ENCODE data around the gene KYNU. TPM values are rescaled to one million over a fixed set of nuclear protein-coding genes. Genes with fewer than 3 reads are reported as not detected.
"Not testable (repeated sequence)": the region's sequence is repeated elsewhere in the genome, so short reads cannot be mapped to it uniquely, and the experiment has no call there.

The KYNU gene
- total RNA-seq, 5 donors from 2014 or later (not counting 1 experiment from before 2014, with no cell fraction given): 0.30 to 1.8 (median 0.77) TPM; not detected in 1

DNA sequence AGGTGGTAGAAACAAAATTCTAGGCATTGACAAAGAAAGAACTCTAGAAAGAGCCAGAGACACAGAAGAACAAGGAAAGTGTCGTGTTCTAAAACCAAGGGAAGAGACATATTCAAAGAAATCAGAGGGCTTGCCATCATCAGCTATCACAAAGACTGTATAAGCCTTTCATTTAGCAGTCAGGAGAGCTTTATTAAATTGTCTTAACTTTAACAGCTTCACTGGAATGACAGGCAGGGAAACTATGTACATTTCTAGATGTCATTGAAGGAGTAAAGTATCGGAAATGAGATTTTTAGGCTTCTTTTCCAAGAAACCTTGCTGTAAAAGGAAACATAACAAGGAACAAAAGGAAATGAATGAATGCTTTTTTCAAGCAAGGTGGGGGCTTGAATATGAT, 15.8 kb downstream of the KYNU start:
- 50% methylated on average over 1 of the region's 2 CpGs for WGBS (ENCODE audit: insufficient coverage)
- POLR2A ChIA-PET: no interaction called here
- Histone ChIP-seq H3K27ac (ENCODE audit: low read length) (no peak overlapping the region), H3K9me3 (no peaks in the 10 kb centered on the region), H3K36me3 (ENCODE audit: control insufficient read depth in 2 of 2, extremely low read depth in 1 of 2, insufficient read depth in 1 of 2, low read length in 1 of 2) (no peaks in the 10 kb centered on the region), H3K4me1 (ENCODE audit: control insufficient read depth in 1 of 2, extremely low read depth in 1 of 2, insufficient read depth in 2 of 2, low read length in 2 of 2) (no peaks in the 10 kb centered on the region), H3K27me3 (replicated peaks in 1 of 2; ENCODE audit: control insufficient read depth in 2 of 2, extremely low read depth in 1 of 2, insufficient read depth in 2 of 2, low read length in 1 of 2) (no peaks in the 10 kb centered on the region), H3K4me3 (ENCODE audit: control insufficient read depth in 1 of 2, extremely low read depth in 1 of 2, low read length in 1 of 2) (no peak overlapping the region)
- CTCF ChIA-PET: no interaction called here
- DNase-seq (no peak), ATAC-seq (replicated peaks in 1 of 4) (no peak)
- Mint-ChIP-seq H3K27me3 (no peaks in the 10 kb centered on the region), H3K4me3 (no peak overlapping the region), H3K36me3 (no peaks in the 10 kb centered on the region), H3K27ac (no peak overlapping the region), H3K4me1 (no peaks in the 10 kb centered on the region), H3K9me3 (peaks cover 0 to 6% (median 0%) of the 10 kb centered on the region in 3 donors)

DNA sequence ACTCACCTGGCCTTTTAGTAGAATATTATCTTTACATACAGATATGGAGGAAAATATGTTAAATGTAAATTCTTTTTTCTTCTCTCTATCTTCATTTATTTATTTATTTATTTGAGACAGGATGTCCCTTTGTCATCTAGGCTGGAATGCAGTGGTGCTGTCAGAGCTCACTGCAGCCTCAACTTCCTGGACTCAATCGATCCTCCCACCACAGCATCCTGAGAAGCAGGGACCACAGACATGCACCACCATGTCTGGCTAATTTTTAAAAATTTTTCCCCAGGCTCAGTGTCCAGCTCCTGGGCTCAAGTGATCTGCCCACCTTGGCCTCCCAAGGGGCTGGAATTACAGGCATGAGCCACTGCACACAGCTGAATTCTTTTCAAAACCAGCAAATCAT, 20.3 kb downstream of the KYNU start:
- Histone ChIP-seq H3K4me3 (ENCODE audit: control insufficient read depth in 1 of 2, extremely low read depth in 1 of 2, low read length in 1 of 2) (no peak overlapping the region), H3K27ac (ENCODE audit: low read length) (no peak overlapping the region), H3K4me1 (ENCODE audit: control insufficient read depth in 1 of 2, extremely low read depth in 1 of 2, insufficient read depth in 2 of 2, low read length in 2 of 2) (no peaks in the 10 kb centered on the region), H3K27me3 (replicated peaks in 1 of 2; ENCODE audit: control insufficient read depth in 2 of 2, extremely low read depth in 1 of 2, insufficient read depth in 2 of 2, low read length in 1 of 2) (peaks cover 0 to 4% of the 10 kb centered on the region in 2 experiments), H3K36me3 (ENCODE audit: control insufficient read depth in 2 of 2, extremely low read depth in 1 of 2, insufficient read depth in 1 of 2, low read length in 1 of 2) (no peaks in the 10 kb centered on the region), H3K9me3 (no peaks in the 10 kb centered on the region)
- H3K36me3 Mint-ChIP-seq: no peaks in the 10 kb centered on the region
- H3K27ac Mint-ChIP-seq: no peak overlapping the region
- CTCF ChIA-PET: interaction anchor here in 1 of 2 donors (0.7 kb wide), 1 partner anchor 17 kb away, joined by 3 read pairs; no protein-coding TSS in a partner anchor
- H3K9me3 Mint-ChIP-seq: no peaks in the 10 kb centered on the region
- peaks cover 5 to 8% of the 10 kb centered on the region in 2 donors for H3K27me3 Mint-ChIP-seq
- no peak overlapping the region for H3K4me3 Mint-ChIP-seq
- 9% methylated on average over 1 of the region's 1 CpG for WGBS (ENCODE audit: insufficient coverage)
- ATAC-seq (replicated peaks in 1 of 4) (no peak), DNase-seq (no peak)
- H3K4me1 Mint-ChIP-seq: no peaks in the 10 kb centered on the region
- POLR2A ChIA-PET: no interaction called here

DNA sequence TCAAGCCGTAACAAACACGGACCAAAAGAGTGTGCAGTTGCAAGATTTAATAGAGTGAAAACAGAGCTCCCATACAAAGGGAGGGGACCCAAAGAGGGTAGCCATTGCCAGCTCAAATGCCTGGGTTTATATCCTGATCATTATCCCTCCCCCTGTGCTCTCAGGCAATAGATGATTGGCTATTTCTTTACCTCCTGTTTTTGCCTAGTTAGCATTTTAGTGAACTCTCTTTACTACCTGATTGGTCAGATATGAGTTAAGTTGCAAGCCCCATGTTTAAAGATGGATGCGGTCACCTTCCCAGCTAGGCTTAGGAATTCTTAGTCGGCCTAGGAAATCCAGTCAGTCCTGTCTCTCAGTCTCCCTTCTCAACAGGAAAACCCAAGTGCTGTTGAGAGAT, 22.9 kb downstream of the KYNU start:
- H3K27ac Mint-ChIP-seq; H3K9me3 Mint-ChIP-seq; CTCF ChIA-PET; H3K4me3 ChIP-seq (ENCODE audit: control insufficient read depth in 1 of 2, extremely low read depth in 1 of 2, low read length in 1 of 2); H3K27me3 ChIP-seq (replicated peaks in 1 of 2; ENCODE audit: control insufficient read depth in 2 of 2, extremely low read depth in 1 of 2, insufficient read depth in 2 of 2, low read length in 1 of 2); H3K9me3 ChIP-seq; H3K27me3 Mint-ChIP-seq; ATAC-seq (replicated peaks in 1 of 4); H3K4me1 Mint-ChIP-seq; POLR2A ChIA-PET; H3K4me1 ChIP-seq (ENCODE audit: control insufficient read depth in 1 of 2, extremely low read depth in 1 of 2, insufficient read depth in 2 of 2, low read length in 2 of 2); H3K4me3 Mint-ChIP-seq; H3K36me3 ChIP-seq (ENCODE audit: control insufficient read depth in 2 of 2, extremely low read depth in 1 of 2, insufficient read depth in 1 of 2, low read length in 1 of 2); H3K27ac ChIP-seq (ENCODE audit: low read length); DNase-seq; H3K36me3 Mint-ChIP-seq: not testable (repeated sequence)
- no CpG with 5 or more reads among the region's 4 CpGs for WGBS (ENCODE audit: insufficient coverage)

DNA sequence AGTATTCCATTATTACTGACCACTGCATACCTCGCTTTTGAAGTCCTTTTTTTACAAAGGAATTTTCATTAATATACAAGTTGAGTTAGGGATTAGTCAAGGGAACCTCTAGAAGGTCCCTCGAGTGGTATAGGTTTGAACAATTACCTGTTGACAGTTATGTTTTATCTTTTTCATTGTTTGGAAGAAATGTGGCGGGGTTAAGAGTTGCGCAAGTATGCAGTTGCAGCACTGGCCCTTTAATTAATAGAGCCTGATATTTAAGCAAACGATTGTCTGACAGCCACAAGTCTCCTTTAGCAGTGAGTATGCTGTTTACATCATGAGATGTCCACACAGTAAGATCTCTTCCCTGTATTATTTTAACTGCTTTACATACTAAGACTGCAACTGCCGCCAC, 24.3 kb downstream of the KYNU start:
- POLR2A ChIA-PET: no interaction called here
- Mint-ChIP-seq H3K9me3 (no peaks in the 10 kb centered on the region), H3K27ac (no peak overlapping the region), H3K27me3 (peaks cover 5 to 8% of the 10 kb centered on the region in 2 donors), H3K4me3 (no peak overlapping the region), H3K36me3 (no peaks in the 10 kb centered on the region), H3K4me1 (no peaks in the 10 kb centered on the region)
- Histone ChIP-seq H3K4me3 (ENCODE audit: control insufficient read depth in 1 of 2, extremely low read depth in 1 of 2, low read length in 1 of 2) (no peak overlapping the region), H3K4me1 (ENCODE audit: control insufficient read depth in 1 of 2, extremely low read depth in 1 of 2, insufficient read depth in 2 of 2, low read length in 2 of 2) (no peaks in the 10 kb centered on the region), H3K9me3 (no peaks in the 10 kb centered on the region), H3K27ac (ENCODE audit: low read length) (no peak overlapping the region), H3K27me3 (replicated peaks in 1 of 2; ENCODE audit: control insufficient read depth in 2 of 2, extremely low read depth in 1 of 2, insufficient read depth in 2 of 2, low read length in 1 of 2) (peaks cover 0 to 4% of the 10 kb centered on the region in 2 experiments), H3K36me3 (ENCODE audit: control insufficient read depth in 2 of 2, extremely low read depth in 1 of 2, insufficient read depth in 1 of 2, low read length in 1 of 2) (no peaks in the 10 kb centered on the region)
- DNase-seq (no peak), ATAC-seq (replicated peaks in 1 of 4) (no peak)
- 100% methylated on average over 2 of the region's 6 CpGs for WGBS (ENCODE audit: insufficient coverage)
- CTCF ChIA-PET: no interaction called here

DNA sequence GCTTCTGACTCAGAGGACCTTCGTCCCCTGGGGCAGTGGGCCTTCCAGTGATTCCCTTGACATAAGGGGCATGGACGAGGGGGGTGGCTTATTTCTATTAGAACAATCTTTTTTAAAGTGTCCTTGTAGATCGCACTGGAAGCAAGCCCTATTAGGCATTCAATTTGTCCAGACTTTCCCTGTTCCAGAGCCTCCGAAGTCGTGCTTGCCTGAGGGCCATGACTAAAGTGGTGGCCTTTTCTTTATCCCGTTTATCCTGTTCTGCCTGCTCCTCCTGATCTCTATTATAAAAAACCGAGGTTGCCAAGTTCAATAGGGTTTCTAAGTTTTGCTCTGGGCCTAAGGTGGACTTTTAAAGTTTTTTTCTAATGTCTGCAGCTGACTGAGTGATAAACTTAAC, 26.3 kb downstream of the KYNU start:
- H3K4me1 Mint-ChIP-seq; ATAC-seq (replicated peaks in 1 of 4); H3K27me3 Mint-ChIP-seq; H3K4me1 ChIP-seq (ENCODE audit: control insufficient read depth in 1 of 2, extremely low read depth in 1 of 2, insufficient read depth in 2 of 2, low read length in 2 of 2); H3K36me3 Mint-ChIP-seq; H3K9me3 ChIP-seq; POLR2A ChIA-PET; H3K4me3 ChIP-seq (ENCODE audit: control insufficient read depth in 1 of 2, extremely low read depth in 1 of 2, low read length in 1 of 2); H3K9me3 Mint-ChIP-seq; H3K4me3 Mint-ChIP-seq; CTCF ChIA-PET; H3K27me3 ChIP-seq (replicated peaks in 1 of 2; ENCODE audit: control insufficient read depth in 2 of 2, extremely low read depth in 1 of 2, insufficient read depth in 2 of 2, low read length in 1 of 2); H3K36me3 ChIP-seq (ENCODE audit: control insufficient read depth in 2 of 2, extremely low read depth in 1 of 2, insufficient read depth in 1 of 2, low read length in 1 of 2); H3K27ac ChIP-seq (ENCODE audit: low read length); DNase-seq; H3K27ac Mint-ChIP-seq: not testable (repeated sequence)
- WGBS (ENCODE audit: insufficient coverage): 60% methylated on average over 1 of the region's 7 CpGs

DNA sequence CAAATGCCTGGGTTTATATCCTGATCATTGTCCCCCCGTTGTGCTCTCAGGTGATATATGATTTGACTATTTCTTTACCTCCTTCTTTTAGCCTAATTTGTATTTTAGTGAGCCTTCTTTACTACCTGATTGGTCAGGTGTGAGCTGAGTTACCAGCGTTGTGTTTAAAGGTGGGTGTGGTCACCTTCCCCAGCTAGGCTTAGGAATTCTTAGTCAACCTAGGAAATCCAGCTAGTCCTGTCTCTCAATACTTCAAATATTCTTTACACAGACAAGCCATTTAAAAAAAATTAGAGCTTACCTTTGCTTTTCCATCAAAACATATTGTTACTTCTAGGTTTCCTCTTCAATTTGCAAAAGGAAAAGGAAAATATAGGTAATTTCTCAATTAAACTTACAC, 30.2 kb downstream of the KYNU start:
- no peaks in the 10 kb centered on the region for H3K36me3 Mint-ChIP-seq
- no peaks in the 10 kb centered on the region for H3K4me1 ChIP-seq (ENCODE audit: control insufficient read depth in 1 of 2, extremely low read depth in 1 of 2, insufficient read depth in 2 of 2, low read length in 2 of 2)
- no peak overlapping the region for H3K4me3 ChIP-seq (ENCODE audit: control insufficient read depth in 1 of 2, extremely low read depth in 1 of 2, low read length in 1 of 2)
- no peaks in the 10 kb centered on the region for H3K9me3 Mint-ChIP-seq
- ChIA-PET CTCF (no interaction called here), POLR2A (no interaction called here)
- no peak for ATAC-seq (replicated peaks in 1 of 4)
- H3K4me1 Mint-ChIP-seq: no peaks in the 10 kb centered on the region
- no peak overlapping the region for H3K27ac ChIP-seq (ENCODE audit: low read length)
- no peak overlapping the region for H3K27ac Mint-ChIP-seq
- no CpG with 5 or more reads among the region's 2 CpGs for WGBS (ENCODE audit: insufficient coverage)
- H3K27me3 ChIP-seq (replicated peaks in 1 of 2; ENCODE audit: control insufficient read depth in 2 of 2, extremely low read depth in 1 of 2, insufficient read depth in 2 of 2, low read length in 1 of 2): no peaks in the 10 kb centered on the region
- no peak overlapping the region for H3K4me3 Mint-ChIP-seq
- peaks cover 0 to 2% of the 10 kb centered on the region in 2 donors for H3K27me3 Mint-ChIP-seq
- no peaks in the 10 kb centered on the region for H3K36me3 ChIP-seq (ENCODE audit: control insufficient read depth in 2 of 2, extremely low read depth in 1 of 2, insufficient read depth in 1 of 2, low read length in 1 of 2)
- no peak for DNase-seq
- no peaks in the 10 kb centered on the region for H3K9me3 ChIP-seq

Data from T-cell (primary cell).